ENCODE results near the gene CA5A.

Gene CA5A

DNA sequence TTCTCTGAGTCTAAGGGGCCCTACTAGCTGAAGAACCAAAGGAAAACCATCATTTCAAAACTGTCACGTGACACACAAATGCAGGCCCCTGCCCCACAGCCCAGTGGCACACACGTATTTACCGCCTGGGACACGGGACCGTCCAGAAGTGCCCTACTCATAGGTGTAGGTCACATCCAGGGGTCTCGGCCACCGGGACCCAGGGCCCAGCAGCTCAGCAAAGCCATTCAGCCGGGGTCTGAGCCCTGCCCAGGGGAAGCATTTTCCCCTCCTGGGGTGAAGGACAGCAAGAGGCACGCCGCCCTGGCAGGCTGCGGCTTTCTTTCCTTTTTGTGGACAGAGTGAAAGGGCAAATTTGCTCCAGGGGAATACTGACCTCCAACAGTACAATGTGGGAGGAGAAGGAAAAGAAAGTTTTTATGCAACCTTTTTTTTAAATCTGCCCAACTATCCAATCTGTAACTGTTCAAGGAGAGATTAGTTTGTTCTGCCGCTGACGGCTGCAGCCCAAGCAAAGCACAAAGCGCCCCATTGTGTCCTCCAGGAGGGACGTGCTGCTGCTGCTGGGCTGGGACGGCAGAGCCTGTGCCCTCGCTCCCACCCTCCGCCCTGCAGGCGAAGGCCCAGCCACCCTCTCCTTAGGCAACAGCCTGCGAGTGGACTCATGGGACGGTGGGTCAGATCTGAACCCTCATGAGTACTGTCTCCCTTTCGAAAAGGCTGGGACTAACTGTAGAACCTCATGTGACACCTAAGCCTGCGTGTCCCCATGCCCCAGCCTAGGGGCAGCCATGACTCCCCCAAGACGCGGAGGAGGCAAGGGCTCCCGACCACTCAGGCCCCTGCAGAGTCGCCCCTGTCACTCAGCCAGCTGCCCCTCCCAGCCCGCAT lies 88.3 kb downstream of the CA5A start:
- DNase-seq (ENCODE audit: low spot score): no peak

DNA sequence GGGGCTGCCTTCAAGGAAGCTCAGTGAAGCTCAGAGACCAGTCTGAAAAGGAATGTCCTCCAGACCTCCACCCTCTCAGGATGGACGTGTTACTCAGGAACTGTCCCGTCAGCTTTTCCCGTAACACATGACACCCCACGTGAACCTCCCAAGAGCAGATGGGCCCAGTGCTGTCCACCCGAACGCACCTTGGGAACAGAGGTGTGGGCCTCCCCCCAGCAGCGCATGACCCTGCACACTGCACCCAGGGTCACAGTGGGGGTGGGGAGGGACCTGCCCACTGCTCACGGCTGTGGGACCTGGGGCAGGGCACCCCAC lies 88.9 kb downstream of the CA5A start:
- no peak for DNase-seq (ENCODE audit: low spot score)

DNA sequence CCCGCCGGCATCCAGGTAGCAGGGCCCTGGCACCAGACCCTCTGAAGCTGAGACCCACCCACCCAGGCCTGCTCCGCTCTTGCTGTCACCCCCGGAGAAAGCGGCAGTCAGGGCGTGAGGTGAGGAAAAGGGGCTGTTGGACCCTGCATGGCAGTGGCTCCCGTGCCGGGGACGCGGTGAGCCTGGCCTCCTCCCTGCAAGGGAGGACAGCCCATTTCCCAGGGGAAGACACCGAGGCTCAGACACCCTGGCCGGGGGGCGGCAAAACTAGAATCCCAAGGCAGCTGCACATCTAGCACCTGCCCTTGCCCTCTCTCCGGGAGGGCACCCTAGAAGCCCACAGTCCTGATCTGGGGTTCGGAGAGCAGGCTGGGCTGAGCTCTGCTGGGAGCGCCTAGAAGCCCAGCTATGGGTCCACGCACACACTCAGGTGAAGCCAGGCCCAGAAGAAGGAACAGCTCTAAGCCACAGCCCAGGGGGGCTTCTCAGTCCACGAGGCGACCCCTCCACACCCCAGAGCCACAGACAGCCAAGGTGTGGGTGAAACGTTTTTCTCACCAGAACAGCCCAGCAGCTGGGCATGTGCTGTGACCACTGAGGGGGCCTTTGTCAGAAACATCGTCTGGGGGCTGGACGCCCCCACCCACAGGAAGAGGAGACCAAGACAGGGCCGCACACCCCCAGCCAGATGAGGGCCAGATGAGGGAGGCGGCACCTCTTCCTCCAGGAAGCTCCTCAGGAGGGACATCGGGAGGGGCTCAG lies 89.4 kb downstream of the CA5A start:
- no peak for DNase-seq (ENCODE audit: low spot score)

DNA sequence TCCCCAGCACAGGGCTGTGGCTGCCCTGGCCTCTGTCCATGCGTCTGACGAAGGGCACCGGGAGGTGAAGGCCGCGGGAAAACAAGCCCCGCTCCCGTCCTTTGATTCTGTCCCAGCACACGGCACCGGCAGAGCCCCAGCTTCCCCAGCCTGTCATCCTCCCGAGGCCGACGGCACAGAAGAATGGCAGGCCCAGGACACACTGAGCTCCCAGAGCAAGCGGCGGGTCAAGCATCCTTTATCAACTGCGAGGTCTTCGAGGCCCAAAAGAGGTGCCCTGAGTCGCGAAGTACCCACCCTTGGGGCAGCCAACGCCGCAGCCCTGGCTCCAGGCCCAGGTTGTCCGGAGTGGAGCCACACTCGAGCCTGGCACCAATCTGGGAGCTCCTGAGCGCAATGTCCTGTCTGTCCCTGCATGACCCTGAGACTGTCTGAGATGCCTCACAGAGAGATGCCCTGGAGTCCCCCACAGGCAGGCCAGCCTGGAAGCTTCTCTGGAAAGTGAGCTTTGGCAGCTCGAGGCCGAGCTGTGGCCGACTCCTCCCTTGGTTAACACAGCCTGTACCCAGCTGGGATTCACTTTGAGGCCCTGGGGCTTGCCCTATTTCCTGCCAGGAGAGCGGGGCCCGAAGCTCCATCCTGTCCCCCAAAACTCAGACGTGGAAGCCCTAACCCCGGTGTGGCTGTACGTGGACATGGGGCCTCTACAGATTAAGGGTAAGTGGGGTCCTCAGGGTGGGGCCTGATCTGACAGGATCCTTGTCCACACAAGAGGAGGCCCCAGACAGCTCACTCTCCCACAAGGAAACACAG lies 90.3 kb downstream of the CA5A start:
- DNase-seq (ENCODE audit: low spot score): no peak

GRCh38 chr16:87845213-87845612 lies 91.1 kb downstream of the CA5A start:
- DNase-seq (ENCODE audit: low spot score): no peak

DNA sequence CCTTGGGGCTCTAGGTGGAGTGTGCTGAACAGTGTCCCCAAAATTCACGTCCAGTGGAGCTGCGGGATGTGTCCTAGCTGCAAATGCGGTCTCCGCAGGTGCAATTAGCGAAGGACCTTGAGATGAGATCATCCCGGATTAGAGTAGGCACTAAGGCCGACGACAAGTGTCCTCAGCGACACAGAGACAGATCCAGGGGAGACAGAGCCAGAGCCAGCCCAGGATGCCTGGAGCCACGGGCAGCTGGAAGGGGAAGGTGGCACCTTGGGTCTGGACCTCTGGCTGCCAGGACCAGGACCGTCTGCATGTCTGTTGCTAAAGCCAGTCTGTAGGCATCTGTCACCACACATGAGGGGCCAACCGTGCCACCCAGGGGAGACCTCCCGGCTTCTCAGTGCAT lies 91.5 kb downstream of the CA5A start:
- no peak for DNase-seq (ENCODE audit: low spot score)

- peak; percentile 80 for DNase-seq (ENCODE audit: low spot score)
Measured at GRCh38 chr16:87844120-87844733, 92.1 kb downstream of the CA5A start.

GRCh38 chr16:87843678-87844105 lies 92.6 kb downstream of the CA5A start:
- DNase-seq (ENCODE audit: low spot score): no peak

DNA sequence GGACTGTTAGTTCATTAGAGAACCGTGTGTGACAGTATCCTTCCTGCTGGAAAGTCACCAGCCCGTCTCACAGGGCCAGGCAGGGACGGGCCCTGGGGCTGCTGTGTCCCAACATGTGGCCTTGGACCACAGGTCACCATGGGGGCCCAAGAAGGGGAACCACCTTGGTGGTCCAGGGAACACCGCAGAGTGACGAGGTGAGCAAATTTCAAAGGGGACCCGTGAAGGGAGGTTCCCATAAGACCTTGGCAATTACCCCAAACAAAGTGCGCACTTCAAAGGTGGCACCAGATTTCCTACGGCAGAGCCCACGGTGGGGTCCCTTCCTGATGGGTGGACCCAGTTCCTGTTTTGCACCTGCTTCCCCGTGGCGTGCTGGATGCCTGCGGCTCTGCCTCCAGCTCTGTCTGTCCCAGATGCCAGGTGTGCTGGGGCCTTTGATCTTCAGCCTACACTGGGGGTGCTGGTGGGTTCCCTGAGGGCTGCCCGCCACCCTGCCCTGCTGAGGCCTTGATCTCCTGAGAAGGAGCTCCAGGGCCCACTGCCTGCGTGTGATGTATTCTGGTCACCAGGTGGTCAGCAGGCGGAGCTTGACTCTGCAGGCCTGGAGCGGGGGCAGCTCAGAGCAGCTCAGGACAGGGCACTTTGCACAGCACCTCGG lies 94.0 kb downstream of the CA5A start:
- DNase-seq (ENCODE audit: low spot score): no peak

DNA sequence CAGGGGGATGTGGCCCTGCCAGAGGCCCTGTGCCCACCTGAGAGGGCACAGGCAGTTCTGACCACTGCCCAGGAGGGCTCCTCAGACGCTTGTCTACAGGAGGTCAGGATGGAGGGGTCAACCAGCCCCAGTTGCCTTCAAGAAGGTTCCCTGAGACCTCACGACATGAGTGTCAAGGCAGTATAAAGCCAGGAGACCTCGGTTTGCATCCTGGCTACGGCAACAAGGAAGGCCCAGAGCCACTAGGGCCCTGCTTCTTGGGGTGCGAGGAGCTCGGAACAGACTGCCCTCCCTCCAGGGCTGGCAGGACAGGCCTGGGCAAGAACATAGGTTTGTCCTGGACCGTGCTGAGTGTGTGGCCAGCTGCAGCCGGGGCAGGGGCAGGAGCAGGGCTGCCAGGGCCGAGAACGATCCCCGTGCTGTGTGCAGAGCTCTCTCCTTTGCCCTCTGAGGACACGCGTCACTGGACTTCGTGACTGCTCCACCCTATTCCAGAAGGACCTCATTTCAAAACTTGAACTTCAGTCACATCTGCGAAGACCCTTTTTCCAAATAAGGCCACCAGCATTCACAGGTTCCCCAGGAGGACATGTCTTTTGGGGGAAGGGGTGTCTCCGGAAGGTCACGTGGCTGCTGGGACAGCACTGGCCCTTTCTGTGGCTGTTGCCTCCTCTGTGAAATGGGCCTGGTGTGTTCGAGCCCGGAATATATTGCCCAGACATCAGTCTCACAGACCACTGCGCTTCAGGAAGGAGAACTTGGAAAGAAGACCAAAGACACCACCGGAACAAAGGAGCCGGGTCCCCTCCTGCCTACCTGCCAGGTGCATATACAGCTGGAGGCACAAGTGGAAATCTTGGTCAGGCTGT lies 94.8 kb downstream of the CA5A start:
- no peak for DNase-seq (ENCODE audit: low spot score)

GRCh38 chr16:87840271-87840978 lies 95.9 kb downstream of the CA5A start:
- no peak for DNase-seq (ENCODE audit: low spot score)

- DNase-seq (ENCODE audit: low spot score): no peak
Measured at GRCh38 chr16:87839542-87840270, 96.6 kb downstream of the CA5A start.

DNA sequence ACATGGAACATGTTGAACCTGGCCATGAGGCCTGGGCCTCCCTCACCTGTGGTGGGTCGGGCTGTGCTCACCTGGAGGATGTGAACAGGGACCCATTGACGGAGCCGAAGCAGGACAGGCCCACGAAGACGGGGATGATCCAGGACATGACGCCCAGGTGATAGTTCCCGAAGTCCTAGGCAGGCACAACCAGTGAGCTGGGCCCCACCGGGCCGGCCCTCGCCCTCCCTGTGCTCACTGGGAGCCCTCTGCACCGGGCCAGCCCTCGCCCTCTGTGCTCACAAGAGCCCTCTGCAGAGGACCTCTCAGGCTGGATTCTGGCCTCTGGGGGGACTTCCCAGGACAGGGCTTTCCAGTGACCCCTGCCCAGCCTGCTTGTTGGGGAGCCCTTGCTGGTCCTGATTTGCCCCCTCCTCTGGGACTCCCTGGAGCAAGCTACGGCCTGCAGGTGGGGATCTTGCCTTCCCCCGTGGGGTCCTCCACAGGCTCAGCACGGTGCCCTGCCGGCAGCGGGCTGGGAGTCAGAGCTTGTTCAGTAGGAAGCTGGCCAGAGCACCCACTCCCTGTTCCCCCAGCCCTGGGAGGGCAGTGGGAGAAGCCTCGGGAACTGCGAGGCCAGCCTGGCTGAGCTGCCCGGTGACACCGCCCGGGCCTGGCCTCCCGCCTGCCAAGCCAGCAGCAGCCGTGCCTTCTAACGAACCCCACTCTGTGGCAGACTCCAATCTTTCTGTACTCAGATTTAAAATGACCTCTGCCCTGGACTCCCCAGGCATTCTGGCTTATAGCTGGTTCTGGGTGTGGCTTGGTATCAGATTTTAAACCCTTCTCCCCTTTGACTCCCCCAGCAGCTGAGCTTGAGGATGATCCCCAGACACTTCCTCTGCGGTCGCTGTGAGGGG lies 97.4 kb downstream of the CA5A start:
- DNase-seq (ENCODE audit: low spot score): no peak
